Measurements from ENCODE around the gene ALG14. TPM values are rescaled to one million over a fixed set of nuclear protein-coding genes. Genes with fewer than 3 reads are reported as not detected.
A peak's percentile ranks its signal among the peaks of the same experiment; 100 is the strongest.

The ALG14 gene
- polyA plus RNA-seq, 1 of the 3 experiments (the other 2 are of a cell fraction) = 2.5 TPM

GRCh38 chr1:95002540-95003432 is 70.0 kb downstream of the ALG14 start:
- DNase-seq = peak; percentile 54
- Histone ChIP-seq H3K9me2 (no peaks in the 10 kb centered on the region), H2AFZ (ENCODE audit: low read depth) (peak overlapping the region; percentile 84), H3K4me1 (ENCODE audit: control insufficient read depth in 1 of 2, insufficient read depth in 2 of 2, low read depth in 1 of 2, low read length in 1 of 2) (peaks cover 19 to 33% of the 10 kb centered on the region in 2 experiments), H3K79me2 (ENCODE audit: insufficient read depth) (no peaks in the 10 kb centered on the region), H3K27ac (ENCODE audit: low read depth in 2 of 2, low read length in 1 of 2) (peak overlapping the region; percentile 68 to 98), H3K4me3 (ENCODE audit: low read depth in 2 of 2, low read length in 1 of 2) (0 out of 4 replicates have a peak overlapping the region, but pooled peaks of 1 of the 2 experiments have one; percentile 38), H3K27me3 (ENCODE audit: insufficient read depth) (no peaks in the 10 kb centered on the region), H3K4me2 (peak overlapping the region; percentile 74), H4K20me1 (ENCODE audit: insufficient read depth) (no peaks in the 10 kb centered on the region), H3K9ac (peak overlapping the region; percentile 30; the same call in 1 of the 2 replicates), H3K9me3 (no peaks in the 10 kb centered on the region), H3K36me3 (replicated peaks in 1 of 2; ENCODE audit: control insufficient read depth in 1 of 2, insufficient read depth in 2 of 2, low read length in 1 of 2) (no peaks in the 10 kb centered on the region), H3F3A (replicated peaks; ENCODE audit: insufficient read depth) (peaks cover 19% of the 10 kb centered on the region)
- POLR2A ChIA-PET = interaction anchor here (1.6 kb wide), 1 partner anchor 76 kb away, joined by 5 read pairs; the partner anchor contains the start of gene CNN3
- CTCF ChIA-PET = interaction anchor here (0.9 to 3.5 kb wide), 7 partner anchors 12 to 148 kb away, joined by 3 to 17 read pairs (median 5); partner anchors contain the start of gene CNN3
- 10% methylated on average over 8 of the region's 8 CpGs for WGBS (ENCODE audit: low lambda C conversion rate)
- TF ChIP-seq NFIC (IDR thresholded peaks at IDR 0.05; ENCODE audit: borderline replicate concordance) (peak; percentile 50), ELF1 (IDR thresholded peaks at IDR 0.05) (no peak), RAD21 (IDR thresholded peaks at IDR 0.05; ENCODE audit: low read length) (peak; percentile 53), FOXM1 (IDR thresholded peaks at IDR 0.05; ENCODE audit: low read depth) (no peak), USF2 (IDR thresholded peaks at IDR 0.05; ENCODE audit: borderline replicate concordance, low read depth, low read length) (no peak), IRF3 (IDR thresholded peaks at IDR 0.05; ENCODE audit: low read depth, low read length) (no peak), REST (IDR thresholded peaks at IDR 0.05; ENCODE audit: low read depth, low read length) (no peak), FOSL2 (IDR thresholded peaks at IDR 0.05; ENCODE audit: borderline replicate concordance, low read depth) (no peak), TAF1 (IDR thresholded peaks at IDR 0.05; ENCODE audit: borderline replicate concordance, low read depth, low read length) (no peak), POLR2AphosphoS5 (IDR thresholded peaks at IDR 0.05; ENCODE audit: low read depth, low read length) (peak; percentile 46; the same call in 1 of the 2 replicates), ZBTB33 (IDR thresholded peaks at IDR 0.05; ENCODE audit: borderline replicate concordance, low read depth) (no peak), EP300 (IDR thresholded peaks at IDR 0.05; ENCODE audit: borderline replicate concordance in 1 of 2, low read depth in 1 of 2, low read length in 1 of 2) (peak; percentile 16 to 86; a peak in 3 of 4 replicates), MXI1 (IDR thresholded peaks at IDR 0.05; ENCODE audit: low read depth, low read length) (peak; percentile 67), EZH2phosphoT487 (IDR thresholded peaks at IDR 0.05; ENCODE audit: borderline replicate concordance, low read depth) (no peak), CTCF (IDR thresholded peaks at IDR 0.05) (peak; percentile 8; the same call in 1 of the 2 replicates), USF1 (IDR thresholded peaks at IDR 0.05; ENCODE audit: borderline replicate concordance, low read depth) (no peak), RXRA (IDR thresholded peaks at IDR 0.05; ENCODE audit: borderline replicate concordance, low read depth) (no peak), GABPA (IDR thresholded peaks at IDR 0.05; ENCODE audit: low read depth) (no peak), YY1 (IDR thresholded peaks at IDR 0.05; ENCODE audit: low read depth) (no peak)

All from SK-N-SH (cell line).